Measurements from ENCODE around the gene KIR2DL3.
"Not testable (repeated sequence)": the region's sequence is repeated elsewhere in the genome, so short reads cannot be mapped to it uniquely, and the experiment has no call there.

Gene KIR2DL3

GRCh38 chr19:54738306-54738705 lies at the start of gene KIR2DL3:
KIR2DL3 (plus strand) TSS chr19:54738513; CDS start chr19:54738546, 33 bp downstream.
- H3K9me3 ChIP-seq (ENCODE audit: control insufficient read depth, insufficient read depth, low read depth, low read length); CTCF ChIA-PET; H3K27ac ChIP-seq (ENCODE audit: extremely low read depth, low read depth, low read length); POLR2A ChIA-PET; H3K36me3 ChIP-seq (ENCODE audit: control insufficient read depth in 2 of 2, insufficient read depth in 1 of 2, low read length in 2 of 2); H3K4me1 ChIP-seq (ENCODE audit: control insufficient read depth, insufficient read depth, low read length); H3K4me3 ChIP-seq (ENCODE audit: low read depth, low read length): not testable (repeated sequence)

GRCh38 chr19:54691582-54692297 lies 46.6 kb upstream of the KIR2DL3 start:
- Histone ChIP-seq H3K27ac (ENCODE audit: extremely low read depth, low read depth, low read length) (no peak overlapping the region), H3K36me3 (ENCODE audit: control insufficient read depth in 2 of 2, insufficient read depth in 1 of 2, low read length in 2 of 2) (no peaks in the 10 kb centered on the region), H3K4me1 (ENCODE audit: control insufficient read depth, insufficient read depth, low read length) (no peaks in the 10 kb centered on the region), H3K9me3 (ENCODE audit: control insufficient read depth, insufficient read depth, low read depth, low read length) (no peaks in the 10 kb centered on the region), H3K4me3 (ENCODE audit: low read depth, low read length) (no peak overlapping the region)
- ChIA-PET POLR2A (no interaction called here), CTCF (interaction anchor here (0.7 kb wide), 1 partner anchor 17 kb away, joined by 3 read pairs; no protein-coding TSS in a partner anchor)
- no peak for TF ChIP-seq ZNF266 (tag by site-specific recombination; IDR thresholded peaks at IDR 0.05; ENCODE audit: low read depth)
- no peak for TF ChIP-seq ZNF610 (tag by site-specific recombination; IDR thresholded peaks at IDR 0.05; ENCODE audit: borderline replicate concordance)
- no peak for TF ChIP-seq SP2 (tag by site-specific recombination; IDR thresholded peaks at IDR 0.05)
- no peak for TF ChIP-seq SP7 (tag by site-specific recombination; IDR thresholded peaks at IDR 0.05)
- no peak for TF ChIP-seq ZNF433 (tag by site-specific recombination; IDR thresholded peaks at IDR 0.05; ENCODE audit: low read depth)
- TF ChIP-seq SCRT2 (tag by site-specific recombination; IDR thresholded peaks at IDR 0.05), result no peak
- TF ChIP-seq ZNF645 (tag by site-specific recombination; IDR thresholded peaks at IDR 0.05), result no peak
- no peak for TF ChIP-seq ZNF621 (tag by site-specific recombination; IDR thresholded peaks at IDR 0.05)
- no peak for TF ChIP-seq PBX3 (CRISPR knock-in tag; IDR thresholded peaks at IDR 0.05)
- TF ChIP-seq ATF2 (tag by site-specific recombination; IDR thresholded peaks at IDR 0.05; ENCODE audit: low read depth), result no peak

- TF ChIP-seq ZNF398 (tag by site-specific recombination; IDR thresholded peaks at IDR 0.05) (no peak), ZNF175 (tag by site-specific recombination; IDR thresholded peaks at IDR 0.05) (no peak), ZBTB8A (tag by site-specific recombination; IDR thresholded peaks at IDR 0.05) (no peak), ZNF621 (tag by site-specific recombination; IDR thresholded peaks at IDR 0.05) (no peak), ZNF585B (tag by site-specific recombination; IDR thresholded peaks at IDR 0.05) (no peak), ZNF362 (tag by site-specific recombination; IDR thresholded peaks at IDR 0.05) (no peak), ZBTB6 (tag by site-specific recombination; IDR thresholded peaks at IDR 0.05) (no peak), ZNF692 (tag by site-specific recombination; IDR thresholded peaks at IDR 0.05) (no peak), ZNF37A (tag by site-specific recombination; IDR thresholded peaks at IDR 0.05) (no peak), ZNF423 (tag by site-specific recombination; IDR thresholded peaks at IDR 0.05) (no peak), FEZF1 (tag by site-specific recombination; IDR thresholded peaks at IDR 0.05) (no peak), GLIS1 (tag by site-specific recombination; IDR thresholded peaks at IDR 0.05) (no peak)
- Histone ChIP-seq H3K9me3 (ENCODE audit: control insufficient read depth, insufficient read depth, low read depth, low read length) (no peaks in the 10 kb centered on the region), H3K36me3 (ENCODE audit: control insufficient read depth in 2 of 2, insufficient read depth in 1 of 2, low read length in 2 of 2) (no peaks in the 10 kb centered on the region), H3K27ac (ENCODE audit: extremely low read depth, low read depth, low read length) (no peak overlapping the region), H3K4me3 (ENCODE audit: low read depth, low read length) (no peak overlapping the region), H3K4me1 (ENCODE audit: control insufficient read depth, insufficient read depth, low read length) (no peaks in the 10 kb centered on the region)
- CTCF ChIA-PET, result interaction anchor here (0.7 kb wide), 1 partner anchor 18 kb away, joined by 3 read pairs; no protein-coding TSS in a partner anchor
- POLR2A ChIA-PET, result no interaction called here
These were observed 46.1 kb upstream of the KIR2DL3 start for GRCh38 chr19:54692298-54692615.

All from HEK293 (cell line).